A549 (cell line): ENCODE measurements around the gene CYSRT1. TPM values are rescaled to one million over a fixed set of nuclear protein-coding genes. Genes with fewer than 3 reads are reported as not detected.

Experiments used
- ATAC-seq, 2 experiments: fragments of 200-7000 bp in 1 of 2; fragments of >200 bp in 1 of 2; cut with Nextera tagmentation in 1 of 2; cut with Tn5 transposase in 1 of 2; 3 replicates each; pipeline versions ENCODE4 v1.8.0 to v1.9.1; 2018 to 2020; ENCODE audit warnings: mild to moderate bottlenecking in 1 of 2, moderate library complexity in 1 of 2
- CTCF ChIA-PET: fragments of 300-600 bp; sonication (Branson Sonifier 250); formaldehyde crosslinking; extraction: SDS; loops from one replicate; lab custom pipeline; 2021; ENCODE audit warnings: antibody characterized with exemption, inconsistent platforms; lab: Yijun Ruan, JAX
- POLR2A ChIA-PET: fragments of 350-600 bp; formaldehyde crosslinking; extraction: SDS; loops from one replicate; lab custom pipeline; 2021; ENCODE audit warnings: antibody characterized with exemption, inconsistent platforms; lab: Yijun Ruan, JAX
- DNase-seq, 2 experiments: peaks; one replicate each; pipeline versions ENCODE4 v3.0.0 to v3.0.0-alpha.2; 2011 to 2016; ENCODE audit warnings: low read depth in 1 of 2, low spot score in 1 of 2
- FAIRE-seq: peaks from 2 replicates; lab custom pipeline; 2011; peaks lifted over from hg19 to GRCh38; lab: Jason Lieb, UNC
- H3K27ac ChIP-seq, 2 experiments: fragments of >200 bp; sonication (Bioruptor Twin); formaldehyde crosslinking; 3 replicates each; pipeline ENCODE4 v1.5.1; 2016 to 2017
- H3K4me1 ChIP-seq: fragments of >200 bp; sonication (Bioruptor Twin); formaldehyde crosslinking; 3 replicates; pipeline ENCODE4 v1.6.1; 2016
- H3K4me2 ChIP-seq: fragments of >200 bp; sonication (Bioruptor Twin); formaldehyde crosslinking; 3 replicates; pipeline ENCODE4 v1.6.1; 2016
- H3K4me3 ChIP-seq: fragments of >200 bp; sonication (Bioruptor Twin); formaldehyde crosslinking; 3 replicates; pipeline ENCODE4 v1.5.1; 2016
- H3K9me3 ChIP-seq: fragments of >200 bp; sonication (Bioruptor Twin); formaldehyde crosslinking; 3 replicates; pipeline ENCODE4 v1.6.1; 2016
- CBX8 ChIP-seq: fragments of 200-600 bp; sonication (generic); IDR thresholded peaks from 2 replicates; pipeline ENCODE4 v1.6.1; 2016
- CTCF ChIP-seq: fragments of >200 bp; sonication (Bioruptor Twin); formaldehyde crosslinking; IDR thresholded peaks from 3 replicates; pipeline ENCODE4 v1.5.1; 2016
- E2F6 ChIP-seq: IDR thresholded peaks from 2 replicates; pipeline ENCODE4 v1.6.1; 2012; ENCODE audit warnings: low read depth, borderline replicate concordance
- EHMT2 ChIP-seq: fragments of 200-600 bp; sonication (generic); IDR thresholded peaks from 2 replicates; pipeline ENCODE4 v1.6.1; 2016; ENCODE audit warnings: antibody characterized with exemption, low read depth, mild to moderate bottlenecking, moderate library complexity
- ELK1 ChIP-seq: fragments of 150-350 bp; IDR thresholded peaks from 2 replicates; pipeline ENCODE4 v1.6.1; 2014; ENCODE audit warnings: low read depth, mild to moderate bottlenecking, low read length
- EP300 ChIP-seq, 2 experiments: fragments of >200 bp; sonication (Bioruptor Twin); formaldehyde crosslinking; IDR thresholded peaks; 2 replicates in 1 of 2; 3 replicates in 1 of 2; pipeline ENCODE4 v1.6.1; 2016 to 2017
- HES2 ChIP-seq: fragments of >200 bp; sonication (Bioruptor Twin); formaldehyde crosslinking; IDR thresholded peaks from 2 replicates; pipeline ENCODE4 v1.6.1; 2016
- HEYL ChIP-seq: fragments of 250-450 bp; sonication (Bioruptor Pico); IDR thresholded peaks from 2 replicates; pipeline ENCODE4 v1.8.0; 2021; ENCODE audit warnings: mild to moderate bottlenecking, moderate library complexity
- HMGXB4 ChIP-seq: fragments of 250-450 bp; sonication (Bioruptor Pico); IDR thresholded peaks from 2 replicates; pipeline ENCODE4 v1.5.0; 2021; ENCODE audit warnings: mild to moderate bottlenecking, moderate library complexity, borderline replicate concordance
- JUN ChIP-seq, 2 experiments: fragments of >200 bp; sonication (Bioruptor Twin); formaldehyde crosslinking; IDR thresholded peaks; 2 replicates in 1 of 2; 3 replicates in 1 of 2; pipeline ENCODE4 v1.6.1; 2016 to 2017
- KDM1A ChIP-seq: fragments of 200-600 bp; sonication (generic); IDR thresholded peaks from 2 replicates; pipeline ENCODE4 v1.6.1; 2016; ENCODE audit warnings: low read depth, mild to moderate bottlenecking
- NFE2L2 ChIP-seq: fragments of 150-350 bp; conservative IDR thresholded peaks from 2 replicates; pipeline ENCODE4 v1.6.1; 2014; ENCODE audit warnings: low read length
- NPAS2 ChIP-seq: fragments of 250-450 bp; sonication (Bioruptor Pico); IDR thresholded peaks from 2 replicates; pipeline ENCODE4 v1.8.0; 2022; ENCODE audit warnings: mild to moderate bottlenecking, moderate library complexity, borderline replicate concordance
- NR3C1 ChIP-seq: fragments of >200 bp; sonication (Bioruptor Twin); formaldehyde crosslinking; IDR thresholded peaks from 3 replicates; pipeline ENCODE4 v1.6.1; 2017
- PBX3 ChIP-seq: IDR thresholded peaks from 2 replicates; pipeline ENCODE4 v1.6.1; 2012
- SMC3 ChIP-seq: fragments of >200 bp; sonication (Bioruptor Twin); formaldehyde crosslinking; IDR thresholded peaks from 3 replicates; pipeline ENCODE4 v1.6.1; 2018; ENCODE audit warnings: inconsistent platforms
- SREBF2 ChIP-seq: fragments of 450-650 bp; IDR thresholded peaks from 2 replicates; pipeline ENCODE4 v1.6.1; 2014; ENCODE audit warnings: mild to moderate bottlenecking, moderate library complexity
- TP53 ChIP-seq: fragments of 250-450 bp; sonication (Bioruptor Pico); IDR thresholded peaks from 2 replicates; pipeline ENCODE4 v1.5.0; 2021; ENCODE audit warnings: mild to moderate bottlenecking, moderate library complexity
- ZSCAN20 ChIP-seq: fragments of 250-450 bp; sonication (Bioruptor Pico); IDR thresholded peaks from 2 replicates; pipeline ENCODE4 v1.8.0; 2022; ENCODE audit warnings: mild to moderate bottlenecking, moderate library complexity
- WGBS: methylation state at CpG from one replicate; pipeline ENCODE4 v1.1.6; 2017; ENCODE audit errors: missing lambda C conversion rate; 5-methylcytosine and 5-hydroxymethylcytosine counted together
- polyA plus RNA-seq, 4 experiments: library from polyadenylated mRNA; depleted of rRNA in 3 of 4; stranded (reverse); fragments of >200 nt; fragmentation: RNase III in 1 of 4; extraction: RNeasy Plus Mini Kit Qiagen cat#74134 plus additional on column Dnase treatment in 1 of 4; gene quantifications; 2 replicates in 3 of 4; 3 replicates in 1 of 4; pipeline ENCODE4 v1.2.3, GENCODE V29; 2011 to 2017

Gene CYSRT1
- polyA plus RNA-seq, 2 of the 4 experiments (the other 2 are of a cell fraction): 0.30 to 0.81 TPM

GRCh38 chr9:137245450-137246421, 20.8 kb downstream of the CYSRT1 start (continued):
- TF ChIP-seq CTCF (no peak), JUN (IDR thresholded peaks at IDR 0.05) (no peak), E2F6 (no peak)

DNA sequence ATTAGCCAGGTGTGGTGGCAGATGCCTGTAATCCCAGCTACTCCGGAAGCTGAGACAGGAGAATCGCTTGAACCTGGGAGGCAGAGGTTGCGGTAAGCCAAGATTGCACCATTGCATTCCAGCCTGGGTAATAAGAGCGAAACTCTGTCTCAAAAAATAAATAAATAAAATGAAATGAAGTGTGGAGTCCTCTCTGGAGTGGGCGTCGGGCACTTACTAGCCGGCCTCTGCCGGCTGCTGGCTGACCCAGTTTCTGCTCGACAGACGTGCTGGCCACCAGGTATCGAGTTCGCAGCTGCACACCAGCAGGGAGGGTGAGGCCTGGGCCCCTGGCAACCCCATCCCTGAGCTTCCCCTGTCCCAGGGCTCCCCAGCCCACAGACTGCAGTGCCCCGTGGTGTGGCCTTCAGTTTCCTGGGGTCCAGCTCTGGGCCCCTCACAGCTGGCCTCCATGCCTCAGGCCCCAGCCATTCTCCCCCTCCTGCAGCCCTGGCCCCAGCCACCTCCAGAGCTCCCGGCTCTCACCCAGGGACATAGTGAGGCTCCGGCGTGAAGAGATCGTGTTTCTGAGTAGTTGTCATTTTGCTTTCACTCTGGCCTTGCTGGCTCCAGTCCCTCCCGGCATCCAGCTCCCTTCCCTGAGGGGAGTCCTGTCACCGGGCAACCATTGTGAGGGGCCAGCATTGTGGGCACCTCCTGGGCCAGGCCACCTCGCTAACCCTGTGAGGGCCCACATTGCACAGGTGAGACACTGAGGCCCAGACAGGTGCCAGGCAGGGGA, 22.4 kb downstream of the CYSRT1 start:
- ATAC-seq (no peak), DNase-seq (no peak), FAIRE-seq (no peak)
- Histone ChIP-seq H3K4me2 (no peak overlapping the region), H3K4me1 (peaks cover 19% of the 10 kb centered on the region), H3K4me3 (no peak overlapping the region), H3K27ac (no peak overlapping the region), H3K9me3 (no peaks in the 10 kb centered on the region)
- CTCF ChIA-PET: interaction anchor here (0.6 to 13.1 kb wide), 7 partner anchors 10 to 470 kb away, joined by 3 to 236 read pairs (median 3); partner anchors contain the start of gene NELFB
- 80% methylated on average over 19 of the region's 20 CpGs for WGBS
- TF ChIP-seq NFE2L2 (no peak), ELK1 (no peak), SREBF2 (no peak), SMC3 (no peak), TP53 (no peak), EHMT2 (no peak), PBX3 (no peak), ZSCAN20 (CRISPR knock-in tag) (no peak), NR3C1 (no peak), HMGXB4 (CRISPR knock-in tag) (no peak), NPAS2 (CRISPR knock-in tag) (no peak), HES2 (no peak), KDM1A (no peak), EP300 (IDR thresholded peaks at IDR 0.05) (no peak), HEYL (CRISPR knock-in tag) (no peak), JUN (IDR thresholded peaks at IDR 0.05) (no peak), CBX8 (no peak)
- POLR2A ChIA-PET: no interaction called here
